Uterus (tissue), 4 donors: ENCODE measurements around the gene OOSP3. TPM values are rescaled to one million over a fixed set of nuclear protein-coding genes. Genes with fewer than 3 reads are reported as not detected.
"Not testable (repeated sequence)": the region's sequence is repeated elsewhere in the genome, so short reads cannot be mapped to it uniquely, and the experiment has no call there.

ENCODE experiments used
- DNase-seq, 2 donors: peaks; one replicate each; pipeline ENCODE4 v3.0.0-alpha.2; 2019 to 2020
- H3K27ac ChIP-seq, 2 donors: fragments of 200-600 bp; sonication (generic); 1 replicate in 1 of 2; 2 replicates in 1 of 2; pipeline ENCODE4 v1.5.1; 2016 to 2018
- H3K27me3 ChIP-seq, 2 donors: fragments of 200-600 bp; sonication (generic); one replicate each; pipeline ENCODE4 v1.5.1; 2018 to 2019; ENCODE audit warnings: control low read depth in 1 of 2
- H3K36me3 ChIP-seq, 2 donors: fragments of 200-600 bp; sonication (generic); one replicate each; pipeline ENCODE4 v1.5.1; 2019; ENCODE audit warnings: control low read depth in 1 of 2
- H3K4me1 ChIP-seq, 2 donors: fragments of 200-600 bp; sonication (generic); one replicate each; pipeline ENCODE4 v1.5.1; 2018 to 2019; ENCODE audit warnings: control low read depth in 1 of 2
- H3K4me3 ChIP-seq, 2 donors: fragments of 200-600 bp; sonication (generic); 1 replicate in 1 of 2; 2 replicates in 1 of 2; pipeline ENCODE4 v1.5.1; 2018 to 2019; ENCODE audit warnings: mild to moderate bottlenecking in 1 of 2
- H3K9me3 ChIP-seq, 2 donors: fragments of 200-600 bp; sonication (generic); one replicate each; pipeline ENCODE4 v1.5.1; 2019; ENCODE audit warnings: control low read depth in 1 of 2
- CTCF ChIP-seq, 4 experiments: fragments of 200-600 bp in 2 of 4; fragments of 450-650 bp in 2 of 4; sonication (generic) in 2 of 4; IDR thresholded peaks; one replicate each; pipeline ENCODE4 v1.5.1; 2016 to 2019; ENCODE audit warnings: antibody characterized with exemption in 4 of 4, mild to moderate bottlenecking in 2 of 4, moderate library complexity in 1 of 4
- POLR2A ChIP-seq, 2 donors: fragments of 450-650 bp; IDR thresholded peaks; one replicate each; pipeline ENCODE4 v1.6.1; 2016; ENCODE audit warnings: antibody characterized with exemption in 2 of 2, mild to moderate bottlenecking in 1 of 2, moderate library complexity in 1 of 2
- intact Hi-C: fragments of 100-400 bp; cut with DNase I; formaldehyde crosslinking; loops from one replicate; pipeline ENCODE4 v1.15.1; 2023; ENCODE audit warnings: low total_unique reads
- total RNA-seq, 4 donors: library from RNA; depleted of rRNA in 3 of 4; stranded (reverse); fragments of >200 nt in 3 of 4; gene quantifications; one replicate each; pipeline versions ENCODE4 v1.1.0 to v1.2.4, GENCODE V29; 2014 to 2023
- donor health status: DM: yes; HTN: yes; CAD: no.

Gene OOSP3
- total RNA-seq, 4 donors from 2014 or later, result not detected

- Histone ChIP-seq H3K27me3 (no peaks in the 10 kb centered on the region), H3K4me1 (no peaks in the 10 kb centered on the region), H3K36me3 (no peaks in the 10 kb centered on the region), H3K9me3 (no peaks in the 10 kb centered on the region), H3K4me3 (no peak overlapping the region), H3K27ac (no peak overlapping the region)
- no peak for DNase-seq
- TF ChIP-seq POLR2A (IDR thresholded peaks at IDR 0.05) (no peak), CTCF (IDR thresholded peaks at IDR 0.05) (no peak)
- intact Hi-C loops, result no loop called here
Measured at GRCh38 chr11:59901306-59901705, 22.7 kb downstream of the OOSP3 start.

GRCh38 chr11:59903569-59903968, 25.0 kb downstream of the OOSP3 start:
- H3K9me3 ChIP-seq, H3K4me3 ChIP-seq, H3K27ac ChIP-seq, H3K4me1 ChIP-seq, DNase-seq, H3K36me3 ChIP-seq, H3K27me3 ChIP-seq, intact Hi-C loops: not testable (repeated sequence)

GRCh38 chr11:59918480-59918879, 39.9 kb downstream of the OOSP3 start:
- TF ChIP-seq POLR2A (IDR thresholded peaks at IDR 0.05) (no peak), CTCF (IDR thresholded peaks at IDR 0.05) (no peak)
- no peaks in the 10 kb centered on the region for H3K4me1 ChIP-seq
- no peak overlapping the region for H3K27ac ChIP-seq
- no peaks in the 10 kb centered on the region for H3K27me3 ChIP-seq
- no peak for DNase-seq
- H3K4me3 ChIP-seq, result no peak overlapping the region
- intact Hi-C loops, result no loop called here
- H3K9me3 ChIP-seq, result peaks cover 0 to 3% of the 10 kb centered on the region in 2 donors
- no peaks in the 10 kb centered on the region for H3K36me3 ChIP-seq

- no peaks in the 10 kb centered on the region for H3K27me3 ChIP-seq
- DNase-seq, result no peak
- no peaks in the 10 kb centered on the region for H3K36me3 ChIP-seq
- no peak overlapping the region for H3K27ac ChIP-seq
- TF ChIP-seq POLR2A (IDR thresholded peaks at IDR 0.05) (no peak), CTCF (IDR thresholded peaks at IDR 0.05) (no peak)
- H3K4me1 ChIP-seq, result no peaks in the 10 kb centered on the region
- H3K9me3 ChIP-seq, result peaks cover 0 to 8% of the 10 kb centered on the region in 2 donors
- intact Hi-C loops, result no loop called here
- no peak overlapping the region for H3K4me3 ChIP-seq
Measured at GRCh38 chr11:59918987-59919589, 40.5 kb downstream of the OOSP3 start.

- Histone ChIP-seq H3K4me1 (no peaks in the 10 kb centered on the region), H3K27me3 (no peaks in the 10 kb centered on the region), H3K9me3 (peaks cover 0 to 12% of the 10 kb centered on the region in 2 donors), H3K36me3 (no peaks in the 10 kb centered on the region), H3K4me3 (no peak overlapping the region), H3K27ac (no peak overlapping the region)
- DNase-seq, result no peak
- TF ChIP-seq POLR2A (IDR thresholded peaks at IDR 0.05) (no peak), CTCF (IDR thresholded peaks at IDR 0.05) (no peak)
- intact Hi-C loops, result no loop called here
Measured at GRCh38 chr11:59923813-59924212, 45.2 kb downstream of the OOSP3 start.

- H3K27me3 ChIP-seq, result no peaks in the 10 kb centered on the region
- TF ChIP-seq POLR2A (IDR thresholded peaks at IDR 0.05) (no peak), CTCF (IDR thresholded peaks at IDR 0.05) (no peak)
- H3K9me3 ChIP-seq, result no peaks in the 10 kb centered on the region
- intact Hi-C loops, result no loop called here
- H3K4me3 ChIP-seq, result no peak overlapping the region
- H3K4me1 ChIP-seq, result no peaks in the 10 kb centered on the region
- no peaks in the 10 kb centered on the region for H3K36me3 ChIP-seq
- no peak for DNase-seq
- H3K27ac ChIP-seq, result no peak overlapping the region
Measured at GRCh38 chr11:59931688-59932087, 53.1 kb downstream of the OOSP3 start.
